ENCODE data around the gene NRG4. TPM values are rescaled to one million over a fixed set of nuclear protein-coding genes. Genes with fewer than 3 reads are reported as not detected.

Gene NRG4
- total and polyA plus RNA-seq, 9 of the 15 experiments (the other 6 are each of a cell fraction or from before 2014, with no cell fraction given), result 0.33 to 2.5 (median 0.76) TPM

GRCh38 chr15:76011627-76012551, at the start of gene NRG4 (continued):
- TF ChIP-seq, protein P1, sequence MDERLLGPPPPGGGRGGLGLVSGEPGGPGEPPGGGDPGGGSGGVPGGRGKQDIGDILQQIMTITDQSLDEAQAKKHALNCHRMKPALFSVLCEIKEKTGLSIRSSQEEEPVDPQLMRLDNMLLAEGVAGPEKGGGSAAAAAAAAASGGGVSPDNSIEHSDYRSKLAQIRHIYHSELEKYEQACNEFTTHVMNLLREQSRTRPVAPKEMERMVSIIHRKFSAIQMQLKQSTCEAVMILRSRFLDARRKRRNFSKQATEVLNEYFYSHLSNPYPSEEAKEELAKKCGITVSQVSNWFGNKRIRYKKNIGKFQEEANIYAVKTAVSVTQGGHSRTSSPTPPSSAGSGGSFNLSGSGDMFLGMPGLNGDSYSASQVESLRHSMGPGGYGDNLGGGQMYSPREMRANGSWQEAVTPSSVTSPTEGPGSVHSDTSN (CRISPR knock-in tag; IDR thresholded peaks at IDR 0.05; ENCODE audit: low read depth), result no peak
- TF ChIP-seq, protein P1 (tag; conservative IDR thresholded peaks at IDR 0.05; ENCODE audit: low read depth), result peak; percentile 96
- TF ChIP-seq, protein P2, sequence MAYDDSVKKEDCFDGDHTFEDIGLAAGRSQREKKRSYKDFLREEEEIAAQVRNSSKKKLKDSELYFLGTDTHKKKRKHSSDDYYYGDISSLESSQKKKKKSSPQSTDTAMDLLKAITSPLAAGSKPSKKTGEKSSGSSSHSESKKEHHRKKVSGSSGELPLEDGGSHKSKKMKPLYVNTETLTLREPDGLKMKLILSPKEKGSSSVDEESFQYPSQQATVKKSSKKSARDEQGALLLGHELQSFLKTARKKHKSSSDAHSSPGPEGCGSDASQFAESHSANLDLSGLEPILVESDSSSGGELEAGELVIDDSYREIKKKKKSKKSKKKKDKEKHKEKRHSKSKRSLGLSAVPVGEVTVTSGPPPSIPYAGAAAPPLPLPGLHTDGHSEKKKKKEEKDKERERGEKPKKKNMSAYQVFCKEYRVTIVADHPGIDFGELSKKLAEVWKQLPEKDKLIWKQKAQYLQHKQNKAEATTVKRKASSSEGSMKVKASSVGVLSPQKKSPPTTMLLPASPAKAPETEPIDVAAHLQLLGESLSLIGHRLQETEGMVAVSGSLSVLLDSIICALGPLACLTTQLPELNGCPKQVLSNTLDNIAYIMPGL (CRISPR knock-in tag; IDR thresholded peaks at IDR 0.05), result no peak
- TF ChIP-seq RBBP5 (IDR thresholded peaks at IDR 0.05; ENCODE audit: borderline replicate concordance, insufficient read depth, low read length, poor library complexity, severe bottlenecking) (no peak), NFE2L1 (tag; IDR thresholded peaks at IDR 0.05; ENCODE audit: borderline replicate concordance, low read depth) (peak; percentile 23; the same call in 1 of the 2 replicates), TAF7 (tag; IDR thresholded peaks at IDR 0.05) (no peak), CHD4 (IDR thresholded peaks at IDR 0.05; ENCODE audit: insufficient read depth, insufficient replicate concordance, low read depth, low read length, poor library complexity, severe bottlenecking) (no peak), ZNF431 (CRISPR knock-in tag; IDR thresholded peaks at IDR 0.05) (no peak), RBM17 (IDR thresholded peaks at IDR 0.05; ENCODE audit: borderline replicate concordance, low read depth, low read length) (no peak), ZKSCAN3 (CRISPR knock-in tag; IDR thresholded peaks at IDR 0.05) (no peak), PTBP1 (IDR thresholded peaks at IDR 0.05; ENCODE audit: low read depth, low read length) (no peak), MEIS2 (IDR thresholded peaks at IDR 0.05; ENCODE audit: partially characterized antibody) (peak; percentile 98), STAG1 (CRISPR knock-in tag; IDR thresholded peaks at IDR 0.05; ENCODE audit: borderline replicate concordance) (no peak)
- TF ChIP-seq, protein P3, sequence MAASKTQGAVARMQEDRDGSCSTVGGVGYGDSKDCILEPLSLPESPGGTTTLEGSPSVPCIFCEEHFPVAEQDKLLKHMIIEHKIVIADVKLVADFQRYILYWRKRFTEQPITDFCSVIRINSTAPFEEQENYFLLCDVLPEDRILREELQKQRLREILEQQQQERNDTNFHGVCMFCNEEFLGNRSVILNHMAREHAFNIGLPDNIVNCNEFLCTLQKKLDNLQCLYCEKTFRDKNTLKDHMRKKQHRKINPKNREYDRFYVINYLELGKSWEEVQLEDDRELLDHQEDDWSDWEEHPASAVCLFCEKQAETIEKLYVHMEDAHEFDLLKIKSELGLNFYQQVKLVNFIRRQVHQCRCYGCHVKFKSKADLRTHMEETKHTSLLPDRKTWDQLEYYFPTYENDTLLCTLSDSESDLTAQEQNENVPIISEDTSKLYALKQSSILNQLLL (CRISPR knock-in tag; IDR thresholded peaks at IDR 0.05; ENCODE audit: borderline replicate concordance), result no peak
- TF ChIP-seq, protein P4, sequence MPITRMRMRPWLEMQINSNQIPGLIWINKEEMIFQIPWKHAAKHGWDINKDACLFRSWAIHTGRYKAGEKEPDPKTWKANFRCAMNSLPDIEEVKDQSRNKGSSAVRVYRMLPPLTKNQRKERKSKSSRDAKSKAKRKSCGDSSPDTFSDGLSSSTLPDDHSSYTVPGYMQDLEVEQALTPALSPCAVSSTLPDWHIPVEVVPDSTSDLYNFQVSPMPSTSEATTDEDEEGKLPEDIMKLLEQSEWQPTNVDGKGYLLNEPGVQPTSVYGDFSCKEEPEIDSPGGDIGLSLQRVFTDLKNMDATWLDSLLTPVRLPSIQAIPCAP (CRISPR knock-in tag; IDR thresholded peaks at IDR 0.05; ENCODE audit: borderline replicate concordance), result no peak
